ENCODE measurements around the gene PLBD2.

PLBD2 gene, protein sequence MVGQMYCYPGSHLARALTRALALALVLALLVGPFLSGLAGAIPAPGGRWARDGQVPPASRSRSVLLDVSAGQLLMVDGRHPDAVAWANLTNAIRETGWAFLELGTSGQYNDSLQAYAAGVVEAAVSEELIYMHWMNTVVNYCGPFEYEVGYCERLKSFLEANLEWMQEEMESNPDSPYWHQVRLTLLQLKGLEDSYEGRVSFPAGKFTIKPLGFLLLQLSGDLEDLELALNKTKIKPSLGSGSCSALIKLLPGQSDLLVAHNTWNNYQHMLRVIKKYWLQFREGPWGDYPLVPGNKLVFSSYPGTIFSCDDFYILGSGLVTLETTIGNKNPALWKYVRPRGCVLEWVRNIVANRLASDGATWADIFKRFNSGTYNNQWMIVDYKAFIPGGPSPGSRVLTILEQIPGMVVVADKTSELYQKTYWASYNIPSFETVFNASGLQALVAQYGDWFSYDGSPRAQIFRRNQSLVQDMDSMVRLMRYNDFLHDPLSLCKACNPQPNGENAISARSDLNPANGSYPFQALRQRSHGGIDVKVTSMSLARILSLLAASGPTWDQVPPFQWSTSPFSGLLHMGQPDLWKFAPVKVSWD

DNA sequence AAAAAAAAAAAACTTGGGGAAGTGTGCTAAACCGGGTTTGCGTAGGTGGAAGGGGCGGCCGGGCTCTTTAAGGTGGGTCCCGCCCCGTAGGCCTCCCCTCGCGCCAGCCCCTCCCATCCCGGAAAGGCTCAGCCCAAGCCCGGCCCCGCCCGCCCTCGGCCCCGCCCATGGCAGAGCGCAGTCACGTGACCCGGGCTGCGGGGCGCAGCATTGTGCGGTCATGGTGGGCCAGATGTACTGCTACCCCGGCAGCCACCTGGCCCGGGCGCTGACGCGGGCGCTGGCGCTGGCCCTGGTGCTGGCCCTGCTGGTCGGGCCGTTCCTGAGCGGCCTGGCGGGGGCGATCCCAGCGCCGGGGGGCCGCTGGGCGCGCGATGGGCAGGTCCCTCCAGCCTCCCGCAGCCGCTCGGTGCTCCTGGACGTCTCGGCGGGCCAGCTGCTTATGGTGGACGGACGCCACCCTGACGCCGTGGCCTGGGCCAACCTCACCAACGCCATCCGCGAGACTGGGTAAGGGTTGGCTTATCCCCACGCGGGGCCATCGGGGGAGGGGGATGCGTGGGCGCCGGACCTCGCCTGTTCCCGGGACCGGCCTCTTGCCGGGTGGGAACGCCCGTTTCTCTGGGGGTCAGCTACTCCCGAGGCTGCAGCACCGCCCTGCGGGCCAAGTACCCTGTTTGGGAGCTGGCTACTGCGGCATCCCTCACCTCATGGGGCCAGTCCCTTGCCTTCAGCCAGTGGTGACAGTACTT, at the start of gene PLBD2:
TSS of gene PLBD2 (plus strand) at position 207 of the 752 bp plus-strand sequence. CDS start at position 221, 14 bp downstream.
- DNase-seq = peak; percentile 87 to 88

DNA sequence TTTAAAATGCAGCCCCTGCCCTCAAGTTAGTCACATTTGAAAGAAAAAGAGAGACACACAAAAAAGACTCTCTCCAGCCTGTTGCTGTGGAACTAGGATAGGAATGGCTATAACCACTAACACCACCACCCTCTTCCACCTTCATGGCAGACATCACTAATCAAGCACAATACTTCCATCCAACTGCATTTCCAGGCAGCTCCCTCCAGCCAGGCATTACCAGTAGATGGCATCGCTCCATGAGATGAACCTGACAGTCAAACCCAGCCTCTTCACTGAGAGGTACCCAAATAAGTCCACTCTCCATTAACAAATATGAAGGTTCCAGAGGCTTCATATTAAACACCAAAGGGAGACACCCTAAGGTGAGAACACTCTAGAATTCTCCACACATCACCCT, 47.9 kb upstream of the PLBD2 start:
- DNase-seq = peak; percentile 24 to 51

DNA sequence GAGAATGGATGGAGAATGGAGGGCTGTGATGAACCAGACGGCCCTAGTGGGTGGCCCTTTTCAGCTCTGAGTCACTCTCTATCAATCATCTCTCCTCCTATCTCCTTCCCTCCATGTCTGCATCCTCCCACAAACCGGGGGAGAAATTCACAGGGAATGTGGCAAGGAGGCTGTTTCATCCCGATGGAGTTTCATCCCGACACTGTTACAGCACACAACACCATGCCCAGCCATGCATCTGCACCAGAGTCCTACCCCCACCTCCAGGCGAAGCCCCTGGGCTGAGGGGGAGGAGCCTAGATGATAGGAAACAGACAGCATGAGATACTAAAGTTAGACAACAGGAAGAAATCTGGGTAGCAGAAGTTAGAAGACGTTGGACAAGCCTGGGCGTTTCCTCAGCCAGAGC, 44.3 kb upstream of the PLBD2 start:
- no peak for DNase-seq

DNA sequence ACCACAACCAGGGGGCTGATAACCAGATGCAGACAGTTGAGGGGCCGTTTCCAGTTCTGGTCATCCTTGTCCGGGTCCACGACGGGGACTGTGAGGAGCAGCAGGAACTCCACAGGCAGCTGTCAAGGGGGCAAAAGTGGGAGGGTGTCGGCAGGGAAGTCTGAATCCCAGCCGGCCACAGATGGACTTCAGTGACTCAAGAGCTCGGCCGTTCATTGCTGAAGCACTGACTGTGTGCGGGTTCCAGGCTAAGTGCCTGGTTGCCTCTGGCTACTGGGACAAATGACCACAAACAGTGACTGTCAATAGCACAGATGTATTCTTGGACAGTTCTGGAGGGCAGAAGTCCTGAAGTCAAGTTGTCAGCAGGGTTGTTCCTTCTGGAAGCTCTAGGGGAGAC, 43.0 kb upstream of the PLBD2 start:
- DNase-seq = no peak

DNA sequence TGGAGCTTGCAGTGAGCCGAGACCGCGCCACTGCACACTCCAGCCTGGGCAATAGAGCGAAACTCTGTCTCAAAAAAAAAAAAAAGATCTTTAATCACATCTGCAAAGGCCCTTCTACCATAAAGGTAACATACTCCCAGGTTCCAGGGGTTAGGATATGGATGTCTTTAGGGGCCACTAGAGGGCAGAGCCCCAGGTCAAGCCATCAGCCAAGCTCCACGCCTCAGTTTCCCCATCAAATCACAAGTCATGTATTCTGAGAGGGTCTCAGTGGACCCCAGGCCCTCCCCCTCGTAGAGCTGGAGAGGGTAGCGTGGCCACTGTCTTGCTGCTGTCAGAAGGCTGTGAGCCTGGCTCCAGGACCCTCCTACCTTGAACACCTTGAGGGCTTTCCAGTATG, 42.2 kb upstream of the PLBD2 start:
- no peak for DNase-seq

DNA sequence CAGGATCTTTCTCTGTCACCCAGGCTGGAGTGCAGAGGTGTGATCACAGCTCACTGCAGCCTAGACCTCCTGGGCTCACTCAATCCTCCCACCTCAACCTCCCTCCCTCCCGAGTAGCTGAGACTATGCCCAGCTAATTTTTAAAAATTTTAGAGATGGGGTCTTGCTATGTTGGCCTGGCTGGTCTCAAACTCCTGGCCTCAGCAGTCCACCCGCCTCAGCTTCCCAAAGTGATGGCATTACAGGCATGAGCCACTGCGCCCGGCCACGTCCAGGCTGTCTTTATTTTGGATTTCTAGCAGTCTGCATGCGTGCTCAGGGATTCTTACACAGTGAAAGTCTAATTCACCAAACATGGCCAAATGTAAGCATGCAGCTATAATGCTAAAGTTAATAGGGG, 41.3 kb upstream of the PLBD2 start:
- DNase-seq = no peak

DNA sequence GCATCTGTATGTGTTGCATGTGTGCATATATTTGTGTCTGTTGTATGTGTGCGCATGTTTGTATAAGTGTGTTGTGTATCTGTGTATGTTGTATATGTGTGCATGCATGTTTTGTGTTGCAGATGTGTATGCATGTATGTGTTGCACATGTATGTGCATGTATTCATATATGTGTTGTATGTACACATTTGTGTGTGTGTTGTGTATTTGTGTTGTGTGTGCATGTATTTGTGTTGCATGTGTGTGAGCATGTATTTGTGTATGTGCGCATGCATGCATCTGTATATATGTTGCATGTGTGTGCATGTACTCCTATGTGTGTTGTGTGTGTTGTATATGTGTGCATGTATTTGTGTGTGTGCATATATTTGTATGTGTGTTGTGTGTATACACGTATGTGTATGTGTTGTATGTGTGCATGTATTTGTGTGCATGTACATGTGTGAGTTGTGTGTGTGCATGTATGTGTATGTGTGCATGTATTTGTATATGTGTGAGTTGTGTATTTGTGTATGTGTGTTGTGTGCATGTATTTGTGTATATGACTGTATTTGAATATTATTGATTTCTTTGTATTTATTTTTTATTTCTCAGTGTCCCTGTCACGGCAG, 40.2 kb upstream of the PLBD2 start:
- DNase-seq = no peak

DNA sequence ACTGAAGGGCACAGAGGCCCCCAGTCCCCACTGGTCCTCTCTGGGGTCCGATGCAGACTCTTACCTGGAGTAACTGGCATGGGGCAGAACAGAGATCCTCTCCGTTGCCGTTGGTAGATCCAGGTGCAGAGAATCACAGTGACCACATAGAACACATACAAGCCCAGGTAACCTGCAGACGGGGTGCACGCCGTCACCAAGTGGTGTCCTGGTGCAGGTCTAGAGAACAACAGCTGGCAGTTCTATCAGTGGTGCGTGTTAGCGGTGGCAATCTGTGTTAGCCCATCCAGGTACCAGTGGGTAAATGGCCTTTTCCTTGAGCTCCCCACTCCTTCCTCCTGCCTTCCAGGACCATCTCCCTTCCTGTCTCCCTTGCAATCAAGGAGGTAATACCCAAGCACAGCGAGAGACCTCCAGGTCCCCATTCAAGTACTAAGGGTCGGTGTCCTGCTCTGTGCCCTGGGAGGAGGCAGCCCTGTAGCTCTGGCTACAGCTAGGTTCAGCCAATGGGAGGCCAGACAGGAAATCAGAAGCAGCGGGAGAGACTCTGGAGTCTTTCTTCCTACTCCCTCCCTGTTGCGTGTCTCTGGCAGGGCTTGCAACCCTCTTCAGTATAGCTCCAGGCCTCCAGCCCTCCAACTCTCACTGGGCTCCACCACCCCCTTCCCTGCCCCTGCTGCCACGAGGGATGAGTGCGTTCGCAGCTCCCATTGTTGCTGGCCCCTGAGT, 39.3 kb upstream of the PLBD2 start:
- DNase-seq = no peak

DNA sequence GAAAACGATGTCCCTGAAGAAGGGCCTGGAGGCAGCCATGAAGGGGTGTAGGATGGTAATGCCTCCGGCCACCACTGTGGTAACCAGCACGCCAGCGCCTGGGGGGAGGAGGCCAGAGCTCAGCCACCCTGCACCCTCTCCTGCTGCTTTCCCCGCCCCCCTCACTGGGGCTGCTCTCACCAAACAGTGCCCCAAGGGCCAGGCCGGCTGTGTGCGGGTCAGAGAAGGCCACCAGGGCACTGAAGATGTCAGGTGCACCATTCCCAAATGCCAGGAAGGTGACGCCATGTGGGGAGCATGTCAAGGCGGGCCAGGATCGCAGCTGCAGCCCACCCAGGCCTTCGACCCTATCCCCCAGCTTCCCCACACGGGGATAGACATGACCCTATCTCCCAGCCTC, 38.0 kb upstream of the PLBD2 start:
- no peak for DNase-seq

DNA sequence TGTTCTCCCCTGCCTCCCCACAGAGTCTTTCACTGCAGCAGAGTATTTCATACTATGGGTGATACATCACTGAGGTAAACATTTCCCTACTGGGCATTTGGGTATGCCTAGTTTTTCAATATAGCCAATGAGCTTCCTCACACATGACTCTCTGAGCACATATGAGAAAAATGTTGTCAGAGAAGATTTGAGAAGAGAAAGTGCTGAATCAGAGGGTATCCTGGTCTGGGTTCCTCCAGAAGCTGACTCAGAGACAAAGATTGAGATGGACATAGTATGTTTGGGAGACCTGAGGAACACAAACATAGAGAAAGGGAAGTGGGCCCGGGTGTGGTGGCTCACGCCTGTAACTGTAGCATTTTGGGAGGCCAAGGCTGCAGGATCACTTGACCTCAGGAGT, 36.0 kb upstream of the PLBD2 start:
- DNase-seq = no peak

DNA sequence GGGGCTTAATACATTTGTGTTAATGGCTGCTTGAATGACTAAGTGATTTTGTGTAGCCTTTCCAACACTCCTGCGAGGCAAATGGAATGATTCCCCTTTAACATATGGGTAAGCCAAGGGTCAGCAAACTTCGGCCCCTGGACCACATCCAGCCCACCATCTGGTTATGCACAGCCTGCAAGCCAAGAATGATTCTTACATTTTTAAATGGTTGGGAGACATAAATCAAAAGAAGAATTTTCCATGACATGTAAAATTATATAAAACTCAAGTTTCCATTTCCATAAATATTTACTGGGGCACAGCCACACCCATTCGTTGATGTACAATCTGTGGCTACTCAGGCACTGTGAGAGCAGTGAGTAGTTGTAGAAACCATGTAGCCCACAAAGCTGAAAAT, 32.5 kb upstream of the PLBD2 start:
- no peak for DNase-seq

DNA sequence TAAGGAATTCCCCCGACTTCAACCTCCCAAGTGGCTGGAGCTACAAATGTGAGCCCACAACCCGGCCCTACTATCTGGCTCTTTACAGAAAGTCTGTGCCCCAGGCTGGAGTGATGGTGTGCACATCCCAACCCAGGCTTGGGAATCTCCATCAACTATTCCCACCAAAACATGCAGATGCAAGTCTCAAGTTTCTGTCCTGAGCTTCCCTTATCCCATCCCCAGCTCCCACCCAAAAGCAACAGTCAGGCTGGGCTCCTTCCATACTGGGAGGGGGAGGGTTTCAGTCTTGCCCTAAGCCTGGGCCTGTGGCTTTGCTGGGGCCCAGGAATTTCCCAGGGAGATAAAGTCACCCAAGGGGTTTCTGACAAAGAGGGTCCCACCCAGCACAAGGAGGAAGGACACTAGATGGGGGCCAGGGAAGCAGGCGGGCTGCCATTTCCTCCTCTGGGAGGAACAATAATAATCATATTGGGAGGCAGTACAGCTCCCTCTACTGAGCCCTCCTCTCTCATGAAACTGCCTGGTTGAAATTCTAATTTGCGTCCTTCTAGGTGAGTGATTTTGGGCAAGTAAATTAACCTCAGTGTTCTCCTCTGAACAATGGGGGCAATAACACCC, 31.5 kb upstream of the PLBD2 start:
- DNase-seq = no peak

DNA sequence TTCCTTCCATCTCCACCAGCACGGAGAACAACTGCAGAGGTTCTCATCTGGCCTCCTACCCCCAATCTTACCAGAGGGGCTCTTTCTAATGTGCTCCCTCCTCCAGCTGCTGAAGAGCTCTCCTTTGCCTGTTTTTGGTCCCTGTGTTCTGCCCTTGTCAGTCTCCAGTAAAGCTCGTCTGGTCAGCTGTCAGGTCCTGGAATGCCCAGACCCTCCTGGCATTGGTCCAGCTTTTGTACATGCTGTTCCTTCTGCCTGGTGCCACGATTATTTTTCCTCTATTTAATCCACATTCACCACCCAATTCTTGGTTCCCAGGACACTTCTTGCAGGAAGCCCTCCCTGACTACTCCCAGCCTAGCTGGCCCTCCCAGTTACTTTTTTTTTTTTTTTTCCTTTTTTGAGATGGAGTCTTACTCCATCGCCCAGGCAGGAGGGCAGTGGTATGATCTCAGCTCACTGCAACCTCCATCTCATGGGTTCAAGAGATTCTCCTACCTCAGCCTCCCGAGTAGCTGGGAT, 30.0 kb upstream of the PLBD2 start:
- DNase-seq = no peak

DNA sequence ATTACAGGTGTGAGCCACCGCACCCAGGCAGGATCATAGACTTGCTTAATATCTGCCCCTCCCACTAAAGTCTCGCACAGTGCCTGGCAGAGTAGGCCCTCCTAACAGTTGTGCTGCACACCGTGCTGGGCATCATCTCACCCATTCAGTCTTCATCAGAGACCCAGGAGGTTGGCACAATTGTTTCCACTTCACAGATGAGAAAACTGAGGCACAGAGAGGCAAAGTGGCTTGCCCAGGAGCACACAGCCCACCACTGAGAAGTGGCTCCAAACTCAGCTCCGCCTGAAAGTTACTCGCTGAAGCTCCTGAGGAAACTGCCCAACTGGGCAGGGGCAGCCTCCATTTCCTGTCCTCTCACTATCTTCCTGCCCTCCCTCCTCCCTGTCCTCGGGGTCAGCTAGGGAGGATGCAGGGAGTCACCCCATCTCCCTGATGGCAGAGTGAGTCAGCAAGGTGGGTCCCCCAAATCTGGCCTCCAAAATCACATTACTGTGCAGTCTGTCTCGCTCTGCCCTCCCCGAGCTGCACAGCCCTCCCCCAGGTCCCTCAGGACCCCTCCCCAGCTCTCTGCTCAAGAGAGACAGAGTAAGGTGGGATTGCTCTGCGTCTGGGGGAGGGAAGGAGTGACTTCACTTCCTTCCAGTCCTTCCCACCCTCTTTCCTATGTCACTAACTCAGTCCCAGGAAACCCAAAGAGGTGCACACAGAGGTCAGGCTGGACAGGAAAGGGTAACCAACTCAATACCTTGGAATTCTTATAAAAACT, 29.2 kb upstream of the PLBD2 start:
- no peak for DNase-seq

DNA sequence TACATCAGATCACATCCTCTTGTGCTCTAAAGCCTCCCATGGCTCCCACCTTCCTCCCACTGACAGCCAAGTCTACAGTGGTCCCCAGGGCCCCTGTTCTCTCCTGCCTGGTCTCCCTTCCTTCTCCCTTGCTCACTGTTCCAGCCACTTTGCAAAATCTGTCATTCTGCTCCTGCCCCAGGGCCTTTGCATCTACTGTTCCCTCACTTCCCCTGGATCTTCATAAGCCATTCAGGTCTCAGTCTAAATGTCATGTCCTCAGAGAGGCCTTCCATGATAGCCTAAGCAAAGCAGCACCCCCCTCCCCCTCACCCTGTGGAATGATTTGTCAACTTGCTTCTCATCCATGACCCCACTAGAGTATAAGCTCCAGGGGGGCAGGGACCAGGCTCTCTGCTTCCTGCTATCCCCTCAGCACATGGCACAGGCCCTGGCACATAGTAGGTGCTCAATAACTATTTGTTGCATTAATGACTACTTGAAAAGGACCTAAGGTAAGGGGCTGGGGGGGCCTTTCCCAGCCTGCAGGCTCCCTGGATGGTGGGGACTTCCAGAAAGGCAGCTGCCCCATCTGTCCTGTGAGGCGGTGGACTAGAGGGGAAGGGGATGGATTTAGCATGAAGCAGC, 28.5 kb upstream of the PLBD2 start:
- DNase-seq = no peak

DNA sequence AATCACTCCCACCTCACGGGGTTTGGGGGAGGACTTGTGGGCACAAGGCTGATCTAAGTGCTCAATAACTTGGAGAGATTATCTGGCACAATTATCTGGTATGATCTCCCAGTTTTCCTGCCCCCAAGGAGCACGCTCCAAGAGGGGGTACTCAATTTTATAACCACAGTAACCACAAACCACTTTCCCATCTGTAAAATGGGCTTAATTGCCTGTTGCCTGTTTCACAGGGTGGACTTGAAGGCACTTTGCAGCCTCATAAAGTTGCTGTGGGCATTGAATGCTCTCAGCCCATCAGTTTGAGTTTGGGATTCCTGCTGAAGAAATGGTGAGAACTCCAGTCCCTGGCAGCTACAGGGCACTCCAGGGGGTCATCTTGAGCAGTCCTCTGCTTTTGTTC, 27.9 kb upstream of the PLBD2 start:
- DNase-seq = no peak

DNA sequence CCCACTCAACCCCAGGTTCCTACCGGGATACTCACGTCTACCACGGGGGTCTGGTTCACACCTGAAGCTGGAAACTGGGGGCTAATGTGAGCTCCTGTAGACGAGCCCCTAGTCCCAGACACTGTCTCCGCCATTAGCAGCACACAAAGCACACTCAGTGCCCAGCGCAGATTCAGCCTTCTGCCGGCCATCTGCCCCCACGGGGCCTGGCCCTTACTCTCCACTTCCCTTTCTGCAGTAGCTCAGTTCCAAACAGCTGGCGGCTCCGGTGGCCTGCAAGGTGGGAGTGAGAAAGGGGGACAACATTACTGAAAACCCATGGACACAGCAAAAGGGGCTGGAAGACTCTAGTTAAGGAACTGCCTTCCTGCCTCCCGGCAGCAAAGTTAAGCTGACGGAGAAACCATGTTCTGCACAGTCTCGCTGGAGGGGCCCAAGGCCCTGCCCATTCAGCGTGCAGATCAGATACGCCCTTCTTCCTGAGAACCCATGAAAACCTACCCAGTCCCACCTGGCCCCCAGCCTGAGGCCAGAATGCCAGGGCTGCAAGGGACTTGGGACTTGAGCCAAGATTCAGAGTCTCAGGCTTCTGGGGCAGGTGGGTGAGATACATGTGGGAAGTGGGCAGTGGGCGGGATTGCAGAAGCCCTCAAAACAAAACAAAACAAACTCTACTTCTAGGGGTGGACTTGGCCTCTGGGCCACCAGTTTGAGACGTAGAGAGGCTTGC, 25.5 kb upstream of the PLBD2 start:
- no peak for DNase-seq

DNA sequence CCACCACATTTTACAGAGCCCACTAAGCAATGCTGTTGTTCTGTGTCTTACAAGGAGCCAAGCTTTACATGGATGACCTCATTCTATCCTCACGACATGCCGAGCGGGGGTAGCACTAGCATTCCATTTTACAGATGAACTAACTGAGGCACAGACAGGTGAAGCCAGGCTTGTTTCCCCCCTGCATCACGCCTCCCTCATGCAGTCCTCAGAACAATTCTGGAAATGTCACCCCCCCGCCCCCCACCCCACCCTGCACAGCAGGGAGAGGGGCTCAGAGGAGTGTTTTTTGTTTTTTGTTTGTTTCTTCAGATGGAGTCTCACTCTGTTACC, 25.0 kb upstream of the PLBD2 start:
- DNase-seq = no peak

DNA sequence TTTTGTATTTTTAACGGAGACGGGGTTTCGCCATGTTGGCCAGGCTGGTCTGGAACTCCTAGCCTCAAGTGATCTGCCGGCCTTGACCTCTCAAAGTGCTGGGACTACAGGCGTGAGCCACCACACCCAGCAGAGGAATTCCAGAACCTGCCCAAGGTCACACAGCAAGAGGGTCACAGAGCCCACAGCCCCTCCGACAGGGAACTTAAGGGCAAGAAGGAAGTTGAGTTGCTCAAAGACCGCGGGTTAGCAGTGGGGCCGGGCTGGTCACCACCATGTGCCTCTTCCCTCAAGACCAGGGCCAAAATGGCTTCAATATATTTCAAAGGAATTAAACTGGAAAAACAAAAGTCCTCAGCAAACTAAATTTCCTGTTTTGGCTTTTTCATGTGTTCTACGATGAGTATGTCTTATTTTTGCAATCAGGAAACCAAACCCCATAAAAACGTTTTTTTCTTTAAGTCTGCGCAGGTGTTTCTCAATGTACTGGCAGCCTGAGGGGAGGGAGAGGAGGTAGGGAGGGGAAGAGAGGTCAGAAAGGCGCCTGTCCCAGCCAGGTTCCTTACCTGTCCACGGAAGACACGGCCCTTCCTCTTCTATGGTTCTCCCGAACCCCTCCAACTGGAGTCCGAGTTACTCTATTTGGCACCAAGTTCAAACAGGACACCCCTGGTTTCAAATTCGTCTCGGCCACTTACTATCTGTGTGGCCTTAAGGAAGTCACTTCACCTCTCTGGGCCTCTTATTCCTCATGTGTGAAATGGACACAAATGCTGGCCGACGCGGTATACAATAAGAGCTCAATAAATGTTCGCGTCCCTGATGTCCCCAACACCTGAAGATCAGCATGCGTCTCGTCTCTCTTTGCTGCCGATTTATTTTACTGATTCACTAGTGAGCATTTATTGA, 24.3 kb upstream of the PLBD2 start:
- peak; percentile 27 to 39 for DNase-seq

All from Kasumi-1 (cell line).